8988T (cell line): ENCODE results near the gene HAS3.
"Not testable (repeated sequence)": the region's sequence is repeated elsewhere in the genome, so short reads cannot be mapped to it uniquely, and the experiment has no call there.

Experiments used
- DNase-seq: peaks from one replicate; pipeline ENCODE4 v3.0.0; 2011

Gene HAS3

DNA sequence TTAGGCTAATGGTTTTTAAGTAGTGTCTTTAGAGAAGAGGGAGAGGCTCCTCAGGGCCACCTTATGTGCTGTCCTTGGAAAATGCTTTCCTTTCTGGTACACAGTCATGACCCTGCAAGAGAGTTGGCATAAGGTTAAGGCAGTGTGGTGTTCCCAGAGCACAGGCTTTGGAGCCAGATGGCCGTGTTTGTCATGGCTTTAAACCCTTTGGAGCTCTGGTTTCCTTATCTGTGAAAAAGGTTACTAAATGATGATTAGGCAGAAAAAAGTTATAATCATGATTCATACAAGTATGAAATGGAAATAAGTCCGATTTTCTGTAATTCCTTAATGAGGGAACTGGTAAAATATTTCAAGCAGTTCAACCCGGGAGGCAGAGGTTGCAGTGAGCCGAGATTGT lies 40.2 kb downstream of the HAS3 start:
- DNase-seq: no peak

DNA sequence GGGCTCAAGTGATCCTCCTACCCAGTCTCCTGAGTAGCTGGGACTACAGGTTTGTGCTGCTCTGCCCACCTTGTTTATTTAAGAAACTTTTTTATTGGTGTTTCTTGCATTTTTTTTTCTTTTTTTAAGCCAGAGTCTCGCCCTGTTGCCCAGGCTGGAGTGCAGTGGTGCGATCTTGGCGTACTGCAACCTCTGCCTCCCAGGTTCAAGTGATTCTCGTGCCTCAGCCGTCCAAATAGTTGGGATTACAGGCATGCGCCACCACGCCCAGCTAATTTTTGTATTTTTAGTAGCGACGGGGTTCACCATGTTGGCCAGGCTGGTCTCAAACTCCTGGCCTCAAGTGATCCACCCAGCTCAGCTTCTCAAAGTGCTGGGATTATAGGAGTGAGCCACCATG lies 44.2 kb downstream of the HAS3 start:
- DNase-seq: not testable (repeated sequence)

DNA sequence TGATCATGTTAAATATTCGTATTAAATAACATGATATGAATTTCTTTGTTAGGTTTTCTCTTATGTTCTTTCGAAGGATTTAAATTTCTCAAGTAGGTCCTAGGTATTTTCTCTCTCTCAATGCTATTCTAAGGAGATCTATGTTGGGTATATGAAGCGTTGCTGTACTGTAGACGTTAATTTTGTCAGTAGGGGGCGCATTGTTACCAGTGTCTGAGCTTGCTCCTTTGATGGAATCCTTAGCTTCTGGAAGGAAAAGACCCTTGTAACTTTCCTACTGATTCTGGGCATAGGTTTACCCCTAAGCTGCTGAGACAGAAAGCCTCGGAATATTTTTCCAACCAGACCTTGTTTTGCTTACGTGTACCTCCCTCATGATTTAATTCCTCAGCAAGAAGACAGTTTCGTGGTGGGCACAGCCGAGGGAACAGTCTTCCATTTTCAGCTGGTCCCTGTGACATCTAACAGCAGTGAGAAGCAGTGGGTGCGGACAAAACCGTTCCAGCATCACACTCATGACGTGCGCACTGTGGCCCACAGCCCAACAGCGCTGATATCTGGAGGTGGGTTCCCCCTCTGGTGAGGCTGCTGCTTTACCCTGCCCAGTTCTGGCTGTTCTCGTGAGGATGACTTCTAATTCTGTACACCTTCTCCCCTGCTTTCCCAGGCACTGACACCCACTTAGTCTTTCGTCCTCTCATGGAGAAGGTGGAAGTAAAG lies 44.9 kb downstream of the HAS3 start:
- peak; percentile 59 for DNase-seq

DNA sequence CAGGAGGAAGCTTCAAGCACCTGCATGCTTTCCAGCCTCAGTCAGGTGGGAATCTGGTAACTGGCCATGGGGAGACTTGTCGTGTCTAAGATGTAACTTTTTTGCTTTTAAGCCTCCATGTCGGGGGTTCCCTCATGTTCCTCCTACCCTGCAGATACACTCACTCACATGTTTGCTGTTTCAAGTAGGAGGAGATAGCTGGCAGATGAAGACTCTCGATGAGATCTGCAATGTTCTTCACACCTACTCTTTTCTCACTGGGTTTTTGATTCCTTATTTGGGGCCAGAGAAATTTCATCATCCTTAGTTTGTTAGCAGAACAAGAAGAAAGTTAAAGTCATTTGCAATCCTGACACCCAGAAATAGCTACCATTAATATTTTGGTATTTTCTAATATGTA lies 51.7 kb downstream of the HAS3 start:
- no peak for DNase-seq

DNA sequence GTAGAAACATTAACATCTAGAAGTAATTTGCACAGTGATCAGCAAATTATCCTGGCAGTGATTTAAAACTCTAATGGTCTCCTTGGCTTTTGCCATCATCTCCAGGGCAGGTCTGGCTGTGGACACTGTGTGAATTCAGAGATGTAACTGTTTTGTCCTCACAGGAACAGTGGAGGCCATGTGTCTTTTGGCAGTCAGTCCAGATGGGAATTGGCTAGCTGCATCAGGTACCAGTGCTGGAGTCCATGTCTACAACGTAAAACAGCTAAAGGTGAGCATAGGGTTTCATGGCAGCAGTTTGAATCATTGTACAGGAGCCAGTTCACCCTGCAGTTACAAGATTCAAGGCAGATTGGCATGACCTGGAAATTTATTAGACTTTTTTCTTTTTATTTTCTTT lies 54.7 kb downstream of the HAS3 start:
- no peak for DNase-seq

DNA sequence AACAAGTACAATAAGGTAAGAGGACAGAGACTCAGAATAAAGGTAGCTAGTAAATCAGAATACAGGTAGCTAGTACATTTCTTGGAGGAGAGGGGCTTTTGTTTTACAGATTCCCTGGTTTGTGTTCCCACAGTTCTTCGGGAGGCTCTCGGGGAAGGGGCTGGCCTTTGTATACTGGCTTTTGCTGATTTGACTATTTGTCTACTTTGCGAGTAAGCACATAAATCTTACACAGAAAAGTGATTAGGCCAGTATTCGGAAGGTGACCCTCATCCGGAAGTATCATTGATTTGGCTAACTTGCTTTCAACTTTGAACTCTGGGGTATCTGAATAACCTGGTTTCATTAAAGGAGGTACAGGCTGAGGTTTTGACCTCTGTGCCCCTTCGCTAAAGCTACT lies 60.1 kb downstream of the HAS3 start:
- DNase-seq: no peak

DNA sequence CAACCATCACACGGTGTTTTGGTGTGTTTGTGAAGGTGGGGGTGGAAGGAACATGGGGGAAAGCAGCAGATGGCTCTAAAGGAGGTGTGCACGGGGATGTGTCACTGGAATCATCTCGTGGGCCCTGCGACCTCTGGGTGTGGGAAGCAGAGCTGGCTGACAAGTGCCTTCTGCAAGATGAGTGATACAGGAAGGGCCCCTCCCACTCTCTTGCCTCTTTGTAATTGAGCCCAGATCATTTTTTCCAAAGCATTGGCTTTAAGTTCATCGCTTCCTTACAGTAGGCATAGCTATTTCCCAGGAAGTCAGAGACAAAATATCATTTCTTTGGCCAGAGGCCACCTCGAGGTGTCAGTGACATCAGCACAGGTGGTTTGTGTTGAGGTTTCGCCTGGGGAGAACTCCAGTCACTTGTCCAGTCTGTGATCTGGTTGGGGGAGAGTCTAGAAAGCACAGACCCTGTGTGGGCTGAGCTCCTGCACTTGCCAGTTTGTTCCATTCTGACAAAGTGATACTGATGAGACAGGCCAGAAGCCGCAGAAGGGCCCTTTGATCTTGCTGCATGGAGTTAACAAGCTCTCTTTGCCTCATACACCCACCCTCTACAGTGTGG lies 60.9 kb downstream of the HAS3 start:
- DNase-seq: no peak

DNA sequence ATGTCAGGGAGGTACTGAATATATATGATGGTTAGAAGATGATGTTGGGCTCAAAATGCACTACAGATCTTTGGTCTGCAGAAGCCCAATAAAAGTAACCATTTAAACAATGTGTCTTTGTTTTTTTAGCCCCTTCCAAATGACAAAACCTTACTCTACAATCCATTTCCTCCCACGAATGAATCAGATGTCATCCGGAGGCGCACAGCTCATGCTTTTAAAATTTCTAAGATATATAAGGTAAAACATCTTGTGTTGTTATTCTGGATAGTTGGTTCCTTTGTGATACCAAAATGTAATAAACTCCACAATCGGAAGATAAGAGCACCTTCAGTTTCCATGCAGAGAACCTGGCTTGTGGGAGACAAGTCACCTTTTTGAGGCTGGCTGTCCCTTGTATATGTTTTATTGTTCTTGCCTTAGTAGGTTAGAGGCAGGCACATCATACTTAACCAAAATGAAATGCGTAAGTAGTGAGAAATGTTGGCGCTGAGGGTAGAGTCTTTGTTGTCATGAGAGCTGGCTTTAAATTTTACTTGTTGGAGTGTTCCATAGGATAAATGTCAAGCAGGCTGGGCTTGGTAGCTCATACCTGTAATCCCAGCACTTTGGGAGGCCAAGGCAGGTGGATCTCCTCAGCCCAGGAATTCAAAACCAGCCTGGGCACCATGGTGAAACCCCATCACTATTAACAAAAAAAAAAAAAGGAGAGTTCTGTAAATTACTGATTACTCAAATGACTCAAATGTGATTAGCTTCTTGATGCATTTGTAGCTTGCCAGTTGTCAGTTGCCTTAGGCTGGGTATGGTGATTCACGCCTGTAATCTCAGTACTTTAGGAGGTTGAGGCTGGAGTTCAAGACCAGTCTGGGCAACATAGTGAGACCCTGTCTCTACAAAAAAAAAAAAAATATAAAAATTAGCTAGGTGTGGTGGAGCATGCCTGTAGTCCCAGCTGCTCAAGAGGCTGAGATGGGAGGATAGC lies 61.8 kb downstream of the HAS3 start:
- DNase-seq: no peak
